GM19463 (cell line): Measurements from ENCODE around the gene SERINC5.
A peak's percentile ranks its signal among the peaks of the same experiment; 100 is the strongest.

ENCODE experiments used
- ATAC-seq: cut with Tn5 transposase; IDR thresholded peaks from one replicate; pipeline ENCODE4 v1.9.1; 2021; ENCODE audit warnings: mild to moderate bottlenecking, moderate library complexity; ENCODE audit not compliant: unreplicated experiment

Gene SERINC5

DNA sequence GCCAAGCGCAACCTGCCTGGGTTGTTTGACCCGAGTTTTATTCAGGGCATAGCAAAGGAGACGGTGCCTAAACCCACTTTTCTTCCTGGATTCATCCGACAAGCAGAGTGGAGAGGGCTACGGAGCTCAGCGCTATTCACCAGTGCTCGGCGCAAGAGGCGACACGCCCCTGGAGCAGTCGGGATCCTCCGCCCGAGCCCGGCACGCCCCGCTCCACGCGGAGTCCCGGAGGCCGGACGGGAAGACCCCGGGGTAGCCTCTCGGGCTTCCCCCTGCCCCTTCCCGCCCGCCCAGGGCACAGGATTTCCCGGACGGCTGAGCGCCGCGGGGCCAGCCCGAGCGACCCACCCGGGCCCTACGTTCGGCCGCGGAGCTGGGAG lies 427 bp downstream of the SERINC5 start:
- peak; percentile 35 for ATAC-seq

DNA sequence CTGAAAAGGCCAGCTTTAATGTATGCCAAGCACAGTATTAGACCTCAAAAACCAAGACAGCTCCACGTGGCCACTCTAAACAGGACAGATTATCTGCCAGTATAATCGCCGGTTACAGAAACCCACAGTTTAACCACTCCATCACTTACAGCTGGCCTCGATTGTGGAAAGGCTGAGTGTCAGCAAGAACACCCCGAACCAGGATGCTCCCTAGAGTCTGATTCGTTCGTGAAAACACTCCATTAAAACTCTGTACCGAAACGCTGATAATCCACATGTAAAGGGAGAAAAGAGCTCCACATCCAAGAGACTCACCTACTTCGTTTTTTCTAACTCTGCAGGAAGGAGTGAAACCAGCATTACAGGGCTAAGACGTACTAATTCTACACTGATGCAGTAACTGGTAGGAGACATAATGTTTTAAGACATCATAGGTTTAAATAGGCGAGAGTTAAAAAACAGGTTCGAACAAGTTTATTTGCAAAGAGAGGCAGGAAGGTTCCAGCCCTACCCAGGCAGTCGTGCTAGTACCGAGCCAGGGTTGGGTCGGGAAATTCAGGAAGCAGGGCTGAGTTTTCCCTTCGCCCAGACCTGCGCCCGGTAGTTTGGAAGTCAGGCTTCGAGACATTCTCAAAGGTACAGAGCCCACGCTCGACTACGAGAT lies 949 bp downstream of the SERINC5 start:
- no peak for ATAC-seq

DNA sequence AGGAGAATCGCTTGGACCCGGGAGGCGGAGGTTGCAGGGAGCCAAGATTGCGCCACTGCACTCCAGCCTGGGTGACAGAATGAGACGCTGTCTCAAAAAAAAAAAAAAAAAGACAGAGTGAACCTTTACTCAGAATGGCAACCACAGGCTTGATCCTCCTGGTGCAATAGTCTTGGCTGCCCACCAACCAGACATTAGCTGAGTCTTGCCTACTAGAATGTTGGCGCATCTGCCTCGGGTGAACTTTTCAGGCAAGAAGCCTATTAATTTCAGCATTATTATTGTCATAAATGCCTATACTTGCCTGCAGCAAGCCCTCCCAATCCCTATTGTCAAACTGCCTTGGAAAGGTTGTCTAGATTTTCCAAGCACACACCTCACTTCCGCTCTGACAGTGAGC lies 4.2 kb downstream of the SERINC5 start:
- no peak for ATAC-seq

DNA sequence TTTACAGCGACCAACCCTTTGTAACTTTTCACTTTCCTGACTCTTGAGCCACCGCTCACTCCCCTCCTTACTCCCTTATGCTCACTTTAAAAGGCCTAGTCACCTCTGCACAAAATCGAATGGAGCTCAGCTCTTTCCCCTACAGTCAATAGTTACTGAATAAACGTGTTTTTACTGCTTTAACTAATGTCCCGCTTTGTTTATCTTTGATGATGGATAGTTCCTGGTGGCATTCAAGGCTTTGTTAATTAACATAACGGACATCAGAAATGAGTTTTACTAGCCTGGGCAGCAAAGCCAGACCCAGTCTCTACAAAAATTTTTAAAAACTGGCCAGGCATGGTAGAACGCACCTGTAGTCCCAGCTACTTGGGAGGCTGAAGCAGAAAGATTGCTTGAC lies 5.0 kb downstream of the SERINC5 start:
- no peak for ATAC-seq

DNA sequence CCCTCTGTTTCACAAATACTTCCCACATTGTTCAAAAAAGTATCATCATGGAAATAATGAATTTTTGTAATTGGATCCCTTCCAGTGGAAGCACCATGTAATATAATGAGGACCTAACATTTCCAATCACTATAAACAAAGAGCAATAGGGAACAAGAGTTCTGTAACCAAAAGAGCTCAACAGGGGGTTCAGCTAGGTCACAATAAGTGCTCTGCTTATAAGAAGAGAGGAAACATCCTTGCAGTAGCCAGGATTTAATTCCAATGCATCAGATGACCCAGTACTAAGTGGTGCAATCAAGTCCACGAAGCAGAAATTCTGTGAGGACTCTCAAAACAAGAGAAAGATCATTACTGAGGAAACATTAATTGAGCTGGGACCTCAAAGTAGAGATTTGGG lies 5.9 kb downstream of the SERINC5 start:
- ATAC-seq: no peak

DNA sequence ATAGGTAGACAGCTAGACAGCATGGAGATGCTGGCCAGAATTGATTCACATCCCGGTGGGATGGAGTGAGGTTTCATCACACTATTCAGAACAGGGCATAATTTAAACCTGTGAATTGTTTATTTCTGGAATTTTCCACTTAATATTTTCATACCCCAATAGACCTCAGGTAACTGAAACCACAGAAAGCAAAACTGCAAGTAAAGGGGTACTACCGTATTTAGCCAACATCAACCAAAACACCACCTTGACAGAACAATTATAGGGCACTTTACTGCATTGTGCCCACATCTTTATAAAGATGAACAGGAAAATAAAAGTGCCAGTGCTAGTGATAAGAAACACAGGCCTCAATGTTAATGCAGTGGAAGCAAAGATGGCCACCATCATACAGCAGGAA lies 7.5 kb downstream of the SERINC5 start:
- peak; percentile 44 for ATAC-seq

DNA sequence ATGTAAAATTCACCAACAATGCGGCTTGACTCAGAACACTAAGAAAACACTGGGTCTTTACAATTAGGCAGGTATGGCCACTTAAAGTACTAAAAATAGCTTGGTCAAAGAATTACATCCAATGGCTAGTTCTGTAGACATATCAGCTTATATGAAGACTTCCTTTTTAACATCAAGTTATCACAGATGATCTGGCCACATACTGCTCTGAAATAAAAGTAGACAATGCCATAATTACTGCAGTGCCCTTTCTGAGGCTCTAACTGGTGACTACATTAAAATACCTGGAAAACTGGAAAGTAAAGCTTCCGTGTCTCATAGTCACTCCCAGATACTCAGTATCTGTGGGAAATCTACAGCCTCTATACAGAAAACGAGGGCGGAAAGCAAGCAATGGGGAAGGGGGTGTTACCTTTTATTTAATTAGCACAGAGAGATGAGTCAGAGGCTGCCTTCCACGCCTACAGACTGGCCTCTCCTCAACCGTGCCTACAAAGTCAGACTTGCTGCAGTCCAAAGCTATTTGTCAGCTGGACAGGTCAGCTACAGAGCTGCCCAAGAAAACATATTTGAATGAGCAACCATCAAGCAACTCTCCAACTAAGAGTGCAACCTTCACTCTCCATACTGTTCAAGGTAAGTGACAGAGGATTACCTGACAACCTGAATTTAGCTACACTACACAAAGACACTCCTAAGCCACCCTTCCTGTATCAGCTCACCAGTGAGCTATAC lies 8.7 kb downstream of the SERINC5 start:
- peak; percentile 94 for ATAC-seq

DNA sequence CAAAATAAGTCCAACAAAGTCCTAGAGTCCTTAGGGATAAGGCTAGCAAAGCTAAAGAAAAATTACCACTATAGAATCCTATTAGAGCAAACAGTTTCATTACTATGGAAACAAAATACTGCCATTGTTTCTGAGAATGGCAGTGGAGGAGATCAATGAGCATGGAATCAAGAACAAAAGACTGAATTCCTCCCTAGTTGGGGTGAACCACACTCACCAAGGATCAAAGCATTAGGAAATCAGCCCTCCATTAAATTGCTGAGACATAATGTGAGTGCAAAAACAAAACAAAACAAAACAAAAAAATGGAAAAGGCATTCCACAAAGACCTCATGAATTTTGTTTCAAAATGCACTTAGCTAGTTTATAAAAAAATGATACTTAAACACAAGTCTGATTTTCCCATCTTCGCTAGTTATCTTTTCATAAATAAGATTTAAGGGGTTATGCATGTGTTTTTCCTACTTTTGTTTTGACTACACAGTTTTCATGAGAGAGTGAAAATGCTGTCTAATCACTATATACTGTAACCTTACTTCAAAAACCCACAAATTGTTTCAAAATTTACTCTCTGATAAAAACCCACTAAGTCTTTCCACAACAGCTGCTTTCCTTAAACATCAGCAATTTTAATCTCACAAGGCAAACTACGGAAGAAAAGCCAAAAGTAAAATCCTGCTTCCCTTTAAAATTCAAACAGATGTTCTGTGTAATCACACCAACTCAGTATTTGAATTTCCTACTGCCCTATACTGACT lies 9.7 kb downstream of the SERINC5 start:
- ATAC-seq: no peak

DNA sequence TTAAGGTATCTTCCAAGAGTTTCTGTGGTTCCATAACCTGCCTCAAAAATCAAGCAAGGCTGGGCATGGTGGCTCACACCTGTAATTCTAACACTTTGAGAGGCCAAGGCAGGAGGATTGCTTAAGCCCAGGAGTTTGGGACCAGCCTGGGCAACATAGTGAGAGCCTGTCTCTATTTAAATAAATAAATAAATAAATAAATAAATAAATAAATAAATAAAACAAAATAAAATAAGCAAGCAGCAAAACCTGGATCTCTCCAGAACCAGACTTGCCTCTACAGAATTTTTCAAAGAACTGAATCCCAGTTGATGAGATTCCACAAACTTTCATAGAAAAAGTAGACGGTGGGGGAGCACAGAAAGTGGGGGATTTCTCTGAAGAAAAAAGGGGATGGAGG lies 12.3 kb downstream of the SERINC5 start:
- ATAC-seq: no peak

DNA sequence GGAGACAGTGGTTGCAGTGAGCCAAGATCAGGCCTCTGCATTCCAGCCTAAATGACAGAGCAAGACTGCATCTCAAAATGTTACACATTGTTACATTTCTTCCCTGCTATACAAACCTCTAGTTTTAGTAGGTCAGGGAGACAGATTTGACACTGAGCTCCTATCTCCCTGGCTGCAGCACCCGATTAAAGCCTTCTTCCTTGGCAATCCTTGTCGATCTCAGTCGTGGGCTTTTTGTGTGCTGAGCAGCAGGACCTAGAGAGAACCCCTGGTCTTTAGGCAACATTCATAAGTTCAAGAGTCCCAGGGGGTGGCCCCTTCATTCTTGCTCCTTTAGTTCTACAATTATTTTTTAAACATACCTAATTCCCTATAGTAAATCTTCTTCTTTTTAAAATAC lies 13.0 kb downstream of the SERINC5 start:
- ATAC-seq: no peak

DNA sequence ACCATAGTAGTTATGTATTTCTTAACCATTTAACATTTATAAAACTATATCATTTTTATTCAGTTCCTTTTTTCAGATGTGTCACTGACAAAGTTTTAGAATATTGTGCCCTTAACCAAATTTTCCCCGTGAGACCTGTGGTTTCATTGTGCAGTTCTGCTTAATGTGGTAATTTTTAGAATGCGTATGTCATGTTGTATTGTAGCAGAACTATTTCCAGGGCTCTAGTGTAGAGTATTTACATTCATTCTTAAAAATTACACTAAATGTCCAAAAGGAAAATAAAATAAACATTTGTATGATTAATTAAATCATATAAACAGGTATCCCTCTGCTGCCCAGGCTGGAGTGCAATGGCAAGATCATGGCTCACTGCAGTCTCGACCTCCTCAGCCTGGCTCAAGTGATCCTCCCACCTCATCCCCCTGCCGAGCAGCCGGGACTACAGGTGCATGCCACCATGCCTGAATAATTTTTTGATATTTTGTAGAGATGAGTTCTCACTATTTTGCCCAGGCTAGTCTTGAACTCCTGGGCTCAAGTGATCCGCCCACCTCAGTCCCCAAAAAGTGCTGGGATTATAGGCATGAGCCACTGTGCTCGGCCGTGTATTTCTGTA lies 15.4 kb downstream of the SERINC5 start:
- ATAC-seq: no peak

DNA sequence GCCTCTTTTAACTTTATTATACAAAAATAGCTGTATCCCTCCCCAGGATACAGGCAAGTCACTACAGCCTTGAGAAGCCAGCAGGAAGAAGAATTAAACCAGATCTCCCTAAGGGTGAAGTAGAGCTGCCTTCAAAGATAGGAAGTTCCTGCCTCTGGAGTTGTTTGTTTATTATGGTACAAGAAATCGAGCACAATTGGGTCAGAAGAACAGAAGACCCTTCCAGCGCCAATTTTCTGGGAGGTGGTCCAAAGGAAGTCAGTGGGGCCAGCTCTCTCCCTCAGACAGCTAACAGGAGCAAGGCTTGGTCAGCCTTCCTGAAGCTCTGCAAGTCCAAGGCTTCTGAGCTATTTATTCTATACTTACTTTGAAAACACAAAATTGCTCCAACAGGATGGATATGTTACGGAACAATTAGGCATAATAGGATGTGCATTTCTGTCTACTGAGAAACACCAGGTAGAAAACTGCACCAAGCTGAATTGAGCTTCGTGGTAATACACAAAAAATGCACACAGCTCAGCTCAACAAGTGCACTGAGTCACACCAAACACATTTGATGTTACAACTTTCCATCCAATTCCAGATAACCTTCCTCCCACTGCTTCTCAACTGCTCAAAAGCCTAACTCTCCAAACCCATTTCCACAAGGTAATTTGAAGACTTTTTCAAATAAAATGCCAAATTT lies 16.0 kb downstream of the SERINC5 start:
- ATAC-seq: no peak

DNA sequence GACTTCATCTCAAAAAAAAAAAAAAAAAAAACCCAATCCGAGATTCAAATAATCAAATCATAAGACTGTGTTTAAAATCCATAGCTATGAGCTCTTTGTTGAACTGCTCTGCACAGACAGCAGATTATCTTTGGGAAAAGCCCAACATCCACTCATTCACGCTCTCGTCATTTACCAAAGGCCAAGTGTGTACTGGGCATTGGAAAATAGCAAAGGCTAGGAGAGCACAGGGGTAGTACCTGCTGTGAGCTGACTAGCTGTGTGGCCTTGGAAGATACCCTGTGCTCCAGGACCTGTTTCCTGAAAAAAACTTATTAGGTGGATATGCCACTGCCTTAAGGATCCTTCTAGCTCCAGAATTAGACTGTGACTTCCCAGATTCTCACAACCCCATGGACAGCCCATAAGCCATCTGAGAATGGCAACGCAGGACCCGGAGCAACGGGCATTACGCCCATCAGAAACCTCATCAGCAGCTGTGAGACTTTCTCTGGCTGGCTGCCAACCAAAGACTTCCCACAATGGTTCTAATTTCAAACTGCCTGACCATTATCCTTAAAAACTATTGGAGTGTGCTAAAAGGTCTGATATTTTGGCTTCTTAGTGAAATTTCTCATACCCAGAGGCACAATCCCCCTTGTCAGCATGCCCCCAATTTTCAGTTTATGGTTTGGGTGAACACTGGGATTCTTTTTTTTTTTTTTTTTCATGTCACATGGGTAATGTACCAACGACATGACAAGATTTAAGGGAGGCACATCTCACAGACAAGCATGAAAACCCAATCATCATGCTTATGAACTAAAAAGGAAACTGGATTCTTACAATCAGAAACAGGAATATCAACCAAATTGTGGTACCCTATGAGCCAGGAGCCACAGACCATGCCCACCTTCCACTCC lies 16.8 kb downstream of the SERINC5 start:
- no peak for ATAC-seq

DNA sequence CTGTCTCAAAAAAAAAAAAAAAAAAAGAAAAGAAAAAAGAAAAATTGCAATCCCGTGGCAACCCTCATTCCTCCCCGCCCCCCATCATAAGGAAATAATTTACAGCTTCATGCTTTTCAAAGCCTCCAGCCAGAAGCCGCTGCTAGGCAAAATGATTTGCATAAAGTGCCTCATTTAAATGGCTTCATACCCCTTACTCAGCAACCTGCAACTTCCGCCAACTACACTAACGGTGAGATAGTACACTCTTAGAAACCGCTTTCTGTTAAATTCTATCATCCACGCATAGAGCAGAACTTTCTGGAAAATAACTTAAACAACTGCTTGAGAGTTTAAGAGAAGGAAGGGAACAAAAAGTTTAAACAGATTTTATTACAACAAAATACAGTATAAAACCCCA lies 17.8 kb downstream of the SERINC5 start:
- no peak for ATAC-seq

DNA sequence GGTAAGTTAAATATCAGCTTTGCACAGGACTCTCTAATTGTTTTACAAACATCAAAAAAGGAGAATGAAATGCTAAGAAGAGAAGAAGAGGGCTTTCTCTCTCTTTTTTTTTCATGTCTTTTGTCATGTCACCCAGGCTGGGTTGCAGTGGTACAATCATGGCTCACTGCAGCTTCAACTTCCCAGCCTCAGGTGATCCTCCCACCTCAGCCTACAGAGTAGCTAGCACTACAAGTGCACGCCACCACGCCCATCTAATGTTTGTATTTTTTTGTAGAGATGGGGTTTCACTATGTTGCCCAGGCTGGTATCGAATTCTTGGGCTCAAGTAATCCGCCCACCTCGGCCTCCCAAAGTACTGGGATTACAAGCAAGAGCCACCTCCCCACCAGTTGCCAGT lies 18.6 kb downstream of the SERINC5 start:
- ATAC-seq: no peak

DNA sequence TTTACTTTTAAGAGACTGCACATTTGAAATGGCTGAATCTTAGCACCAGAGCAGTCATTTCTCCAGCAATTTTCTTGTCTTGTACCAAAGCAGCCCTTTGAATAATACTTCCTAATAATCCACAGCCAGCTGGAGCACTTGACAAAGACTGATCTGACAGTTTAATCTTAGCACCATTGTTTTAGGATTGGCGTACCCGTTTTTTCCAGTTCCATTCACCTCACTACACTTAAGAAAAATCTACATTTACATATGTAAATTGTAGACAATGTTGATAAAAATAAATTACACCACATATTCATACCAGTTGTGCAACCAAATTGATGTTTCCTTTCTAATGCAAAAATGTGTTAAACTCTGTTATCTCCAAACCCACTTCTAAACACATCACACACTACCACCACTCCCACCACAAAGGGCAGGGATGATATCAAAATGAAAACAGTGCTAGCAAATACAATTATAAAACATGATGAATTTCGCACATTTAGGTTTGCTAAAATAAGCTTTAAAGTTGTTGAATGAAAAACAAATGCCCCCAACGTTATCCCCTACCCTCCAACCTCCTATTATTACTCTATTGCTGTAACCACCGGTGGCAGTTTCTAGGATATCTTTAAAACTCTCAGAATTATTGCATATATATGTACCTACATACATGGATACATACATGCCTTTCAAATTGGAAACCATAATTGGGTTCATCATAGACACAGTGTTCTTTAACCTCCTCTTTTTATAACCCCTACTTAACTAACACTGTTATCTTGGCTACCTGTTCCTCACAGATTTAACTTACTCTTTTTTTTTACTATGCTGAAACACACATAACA lies 21.5 kb downstream of the SERINC5 start:
- ATAC-seq: no peak

DNA sequence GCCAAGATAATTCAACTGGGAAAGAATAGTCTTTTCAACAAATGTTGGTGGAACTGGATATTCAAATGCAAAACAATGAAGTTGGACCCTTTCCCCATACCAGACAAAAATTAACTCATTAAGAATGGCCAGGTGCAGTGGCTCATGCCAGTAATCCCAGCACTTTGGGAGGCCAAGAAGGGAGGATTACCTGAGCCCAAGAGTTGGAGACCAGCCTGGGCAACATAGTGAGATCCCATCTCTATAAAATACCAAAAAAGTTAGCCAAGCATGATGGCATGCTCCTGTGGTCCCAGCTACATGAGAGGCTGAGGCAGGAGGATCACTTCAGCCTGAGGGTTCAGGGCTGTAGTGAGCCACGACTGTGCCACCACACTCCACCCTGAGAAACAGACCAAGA lies 24.2 kb downstream of the SERINC5 start:
- ATAC-seq: no peak

DNA sequence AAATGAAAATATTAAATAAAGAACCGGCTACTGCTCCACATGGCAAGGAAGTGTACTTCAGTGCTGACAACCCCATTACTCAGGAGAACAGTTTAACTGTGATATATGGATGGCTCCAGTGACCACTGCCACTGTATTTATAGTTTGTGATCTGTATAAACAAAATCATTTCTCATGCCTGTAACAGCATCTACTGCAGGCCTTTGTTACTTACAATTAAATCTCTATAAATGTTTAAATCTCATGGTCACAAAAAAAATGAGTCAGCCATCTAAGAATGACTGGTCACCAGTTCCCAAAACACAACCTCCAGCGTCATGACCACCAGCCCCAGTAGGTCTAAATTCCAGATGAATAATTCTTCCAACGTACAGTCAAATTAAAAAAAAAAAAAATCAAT lies 24.6 kb downstream of the SERINC5 start:
- ATAC-seq: no peak
